Measurements from ENCODE around the gene FOXP1.

- TF ChIP-seq CTCF (IDR thresholded peaks at IDR 0.05; ENCODE audit: low read depth, low read length) (no peak), EZH2phosphoT487 (IDR thresholded peaks at IDR 0.05; ENCODE audit: low read depth) (no peak)
Observed at GRCh38 chr3:71309342-71309741, 274.2 kb downstream of the FOXP1 start.

All from OCI-LY3 (cell line).